Mammary epithelial cell (primary cell): ENCODE measurements around the gene SCP2.

Experiments
- CTCF ChIP-seq, 2 donors: IDR thresholded peaks in 1 of 2; conservative IDR thresholded peaks in 1 of 2; 2 replicates each; pipeline ENCODE4 v1.5.1; 2011 to 2012; ENCODE audit warnings: inconsistent platforms in 2 of 2, low read length in 2 of 2, mild to moderate bottlenecking in 2 of 2, control low read depth in 1 of 2, low read depth in 1 of 2; ENCODE audit not compliant: insufficient read depth in 1 of 2; ENCODE audit errors: extremely low read depth in 1 of 2
- EZH2 ChIP-seq: IDR thresholded peaks from 2 replicates; pipeline ENCODE4 v1.6.1; 2012; ENCODE audit warnings: low read length, inconsistent platforms, borderline replicate concordance

DNA sequence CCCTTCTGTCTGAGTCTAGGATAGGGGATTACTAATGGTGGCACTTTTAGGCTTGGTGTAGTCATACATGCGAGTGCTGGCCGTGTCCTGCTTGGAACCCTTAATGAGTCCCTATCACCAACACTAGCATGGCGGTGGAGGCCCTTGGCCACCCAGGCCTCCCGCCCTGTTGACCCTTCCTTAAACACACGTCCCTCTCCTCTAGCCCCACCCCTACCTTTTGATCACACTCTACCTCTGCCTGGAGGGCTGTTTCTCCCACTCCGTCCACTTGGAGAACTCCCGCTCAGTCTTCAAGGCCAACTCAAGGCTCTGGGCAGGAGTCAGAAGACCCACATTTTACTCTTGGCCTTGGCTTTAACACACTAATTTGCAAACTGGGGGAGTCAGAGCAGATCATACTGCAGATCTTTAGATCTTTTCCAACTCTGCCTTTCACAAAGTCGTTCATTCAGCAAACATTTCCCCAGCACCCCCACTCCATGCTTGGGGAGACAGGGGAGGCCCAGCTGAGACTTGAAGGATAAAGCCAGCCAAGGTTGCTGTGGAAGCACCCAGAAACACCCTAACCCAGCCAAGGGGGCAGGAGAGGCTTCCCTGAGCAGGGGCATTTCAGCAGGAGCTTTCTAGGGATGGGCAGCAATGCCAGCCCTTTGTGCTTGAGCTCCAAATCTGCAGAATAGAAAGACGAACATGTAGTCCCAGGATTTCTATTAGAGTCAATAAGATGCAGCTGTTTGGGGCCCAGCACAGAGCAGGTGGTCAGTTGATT is 136.9 kb downstream of the SCP2 start:
- TF ChIP-seq CTCF (conservative IDR thresholded peaks at IDR 0.05 in 1 of 2, IDR thresholded peaks at IDR 0.05 in 1 of 2; ENCODE audit: extremely low read depth in 1 of 2, insufficient read depth in 1 of 2, low read depth in 1 of 2, low read length in 2 of 2) (no peak), EZH2 (no peak)
